Hair follicular keratinocyte (primary cell): ENCODE measurements around the gene TMEM222. TPM values are rescaled to one million over a fixed set of nuclear protein-coding genes. Genes with fewer than 3 reads are reported as not detected.

Experiments
- total RNA-seq: library from RNA; depleted of rRNA; stranded (reverse); fragments of >200 nt; gene quantifications from 2 replicates; pipeline ENCODE4 v1.2.3, GENCODE V29; 2015

The TMEM222 gene, protein sequence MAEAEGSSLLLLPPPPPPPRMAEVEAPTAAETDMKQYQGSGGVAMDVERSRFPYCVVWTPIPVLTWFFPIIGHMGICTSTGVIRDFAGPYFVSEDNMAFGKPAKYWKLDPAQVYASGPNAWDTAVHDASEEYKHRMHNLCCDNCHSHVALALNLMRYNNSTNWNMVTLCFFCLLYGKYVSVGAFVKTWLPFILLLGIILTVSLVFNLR
- 20.0 and 20.9 TPM in 2 replicates for total RNA-seq

DNA sequence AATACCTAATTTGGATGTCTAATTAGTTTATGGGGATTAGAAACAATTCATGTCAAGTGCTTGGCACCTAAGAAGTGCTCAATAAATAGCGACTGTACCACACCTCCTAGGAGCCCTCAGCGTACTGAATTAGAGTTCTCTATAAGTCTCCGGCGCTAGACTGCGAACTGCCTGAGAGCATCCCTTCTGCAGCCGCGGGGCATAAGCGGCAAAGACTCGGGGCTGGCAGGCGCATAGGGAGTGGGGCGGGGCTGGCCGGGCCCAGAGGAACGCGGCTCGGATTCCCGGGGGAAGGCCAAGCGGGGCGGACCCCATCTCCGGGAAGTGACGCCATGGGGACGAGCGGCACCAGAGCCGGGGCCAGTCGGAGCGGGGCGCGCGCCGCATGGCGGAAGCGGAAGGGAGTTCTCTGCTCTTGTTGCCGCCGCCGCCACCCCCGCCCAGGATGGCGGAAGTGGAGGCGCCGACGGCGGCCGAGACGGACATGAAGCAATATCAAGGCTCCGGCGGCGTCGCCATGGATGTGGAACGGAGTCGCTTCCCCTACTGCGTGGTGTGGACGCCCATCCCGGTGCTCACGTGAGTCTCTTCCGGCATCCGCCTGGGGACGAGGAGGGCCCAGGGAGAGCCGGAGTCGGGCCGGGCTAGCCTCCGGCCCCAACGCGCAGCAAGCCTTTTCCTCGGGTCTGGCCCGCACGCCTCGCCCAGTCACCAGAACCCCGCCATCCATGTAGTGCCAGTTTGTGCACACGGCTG lies at the start of gene TMEM222:
TSS of gene TMEM222 (plus strand) at position 351 of the 756 bp plus-strand sequence. CDS start at position 386, 35 bp downstream.

GRCh38 chr1:27341525-27342252 lies 19.7 kb downstream of the TMEM222 start, which contains the start of gene SYTL1:
TSS of gene SYTL1 (plus strand) at chr1:27342022. CDS start at chr1:27345335, 3,313 bp downstream.

DNA sequence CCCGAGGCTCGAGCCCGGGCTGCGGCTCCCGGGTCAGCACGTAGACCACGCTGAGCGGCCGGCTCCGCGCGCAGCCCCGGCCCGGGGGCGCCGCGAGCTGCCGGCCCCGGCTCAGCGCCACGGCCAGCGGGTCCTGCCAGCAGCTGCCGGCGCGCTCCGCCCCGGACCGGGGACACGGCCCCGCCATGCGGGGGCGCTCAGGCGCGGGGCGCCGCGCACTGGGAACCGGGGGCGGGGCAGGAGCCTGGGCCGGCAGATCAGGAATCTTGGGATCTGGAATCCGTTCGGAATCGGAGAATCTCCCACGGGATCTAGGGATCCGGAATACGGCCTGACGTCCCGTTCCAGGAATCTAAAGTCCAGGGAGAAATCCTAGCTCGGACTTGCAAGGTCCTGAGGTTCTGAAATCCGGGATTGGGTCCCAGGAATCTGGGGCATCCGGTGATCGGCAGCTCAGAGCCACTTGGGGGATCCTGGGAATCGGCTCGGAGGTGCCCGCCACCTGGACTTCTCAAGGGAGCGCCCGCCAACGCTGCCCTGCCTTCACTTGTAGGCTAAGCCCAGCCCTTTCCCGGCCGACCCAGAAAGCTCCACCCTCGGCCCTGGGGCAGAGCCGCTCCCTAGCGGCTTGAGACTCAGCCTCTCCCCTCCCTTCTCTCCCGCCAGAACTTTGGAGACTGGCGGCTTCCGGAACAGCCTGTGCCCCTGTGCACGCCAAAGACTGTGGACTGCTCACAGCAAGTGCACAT lies 44.6 kb downstream of the TMEM222 start, which contains the start of gene MAP3K6:
TSS of gene MAP3K6 (minus strand) at position 551 of the 749 bp plus-strand sequence. CDS start at position 187, 364 bp downstream.

DNA sequence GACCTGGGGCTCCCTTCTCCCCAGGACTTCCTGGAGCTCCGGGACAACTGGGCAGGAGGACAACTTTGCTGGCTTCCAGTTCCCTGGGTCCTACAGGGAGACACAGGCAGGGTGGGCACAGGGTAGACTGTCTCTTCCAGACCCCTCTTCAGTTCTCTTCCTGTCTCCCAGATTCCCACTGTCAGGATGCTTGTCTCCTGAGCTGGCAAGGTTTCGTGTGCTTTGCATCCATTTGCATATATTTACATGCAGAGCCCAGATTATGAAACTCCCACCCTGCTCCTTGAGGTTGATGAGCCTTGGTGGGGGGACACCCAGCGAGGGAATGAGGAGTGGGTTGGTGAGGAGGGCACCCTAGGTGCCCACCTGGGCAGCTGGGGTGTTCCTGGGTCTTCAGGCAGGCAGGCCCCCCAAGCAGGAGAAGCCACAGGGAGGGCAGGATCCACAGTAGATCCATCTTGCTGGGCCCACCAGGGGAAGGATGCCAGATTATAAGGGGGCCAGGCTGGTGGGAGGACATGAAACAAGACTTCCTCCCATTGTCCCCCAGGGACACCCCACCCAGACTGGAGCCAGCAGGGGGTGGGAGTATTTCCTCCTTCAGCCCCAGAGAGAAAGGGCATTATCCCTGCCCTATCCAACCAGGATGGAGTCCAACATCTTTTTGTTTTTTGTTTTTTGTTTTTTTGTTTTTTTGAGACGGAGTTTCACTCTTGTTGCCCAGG lies 52.6 kb downstream of the TMEM222 start, which contains the start of gene FCN3:
TSS of gene FCN3 (minus strand) at position 463 of the 725 bp plus-strand sequence. CDS start at position 457, 6 bp downstream.

DNA sequence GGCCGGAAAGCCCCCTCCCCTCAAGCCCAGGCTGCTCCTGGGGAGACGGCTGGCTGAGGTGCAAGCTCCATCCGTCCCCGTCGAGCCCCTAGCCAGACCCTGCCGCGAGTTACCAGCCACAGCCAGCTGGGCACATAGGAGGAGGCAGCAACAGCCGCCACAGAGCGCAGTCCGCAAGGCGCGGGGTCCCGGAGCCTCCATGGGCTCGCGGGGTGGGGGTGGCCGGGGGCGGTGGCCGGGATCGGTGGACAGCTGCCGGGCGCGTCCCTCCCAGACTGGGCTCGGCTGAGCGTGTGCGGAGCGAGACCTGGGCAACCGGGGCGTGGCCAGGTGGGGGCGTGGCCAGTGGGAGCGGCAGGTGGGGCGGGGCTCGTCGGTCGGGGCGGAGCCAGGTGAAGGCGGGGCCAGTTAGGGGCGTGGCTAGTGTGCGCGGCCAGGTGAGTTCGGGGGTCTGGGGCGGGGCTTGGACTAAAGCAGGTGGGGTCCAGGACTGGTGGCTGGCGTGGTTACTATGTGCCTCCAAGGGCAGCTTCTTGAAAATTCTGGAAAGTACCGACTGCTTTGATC lies 61.2 kb downstream of the TMEM222 start, which contains the start of gene CD164L2:
TSS of gene CD164L2 (minus strand) at position 295 of the 567 bp plus-strand sequence. CDS start at position 201, 94 bp downstream.

Other genes with a start within 250 kb of the TMEM222 start
- 24.7 and 34.0 TPM in 2 replicates for gene SLC9A1, start 167.0 kb upstream of the TMEM222 start, total RNA-seq
- 12.6 and 21.2 TPM in 2 replicates for gene WDTC1, start 87.5 kb upstream of the TMEM222 start, total RNA-seq
- gene SYTL1, start 19.9 kb downstream of the TMEM222 start, total RNA-seq, result 28.9 and 71.5 TPM in 2 replicates
- gene MAP3K6, start 44.8 kb downstream of the TMEM222 start, total RNA-seq, result 10.7 and 17.0 TPM in 2 replicates
- not detected in 2 replicates for gene FCN3, start 52.7 kb downstream of the TMEM222 start, total RNA-seq
- 0.65 and 1.6 TPM in 2 replicates for gene CD164L2, start 61.2 kb downstream of the TMEM222 start, total RNA-seq
- gene GPR3, start 70.5 kb downstream of the TMEM222 start, total RNA-seq, result 1.0 TPM in 2 replicates
- gene WASF2, start 168.0 kb downstream of the TMEM222 start, total RNA-seq, result 20.8 and 33.3 TPM in 2 replicates